Mesenchymal stem cell (in vitro differentiated cells and primary cell): ENCODE data around the gene ZFHX3.

ENCODE experiments used
- DNase-seq: peaks from one replicate; pipeline ENCODE4 v3.0.0-alpha.2; 2013
- H2AFZ ChIP-seq: one replicate; pipeline ENCODE4 v1.6.1; 2013; ENCODE audit warnings: low read depth, mild to moderate bottlenecking, control low read depth, inconsistent platforms, low read length, moderate library complexity
- H2AK5ac ChIP-seq: 2 replicates; pipeline ENCODE4 v1.6.1; 2013; ENCODE audit warnings: low read length, moderate library complexity, mild to moderate bottlenecking, inconsistent platforms; ENCODE audit not compliant: severe bottlenecking
- H2BK120ac ChIP-seq: one replicate; pipeline ENCODE4 v1.6.1; 2013; ENCODE audit warnings: low read depth, mild to moderate bottlenecking, inconsistent platforms, low read length, moderate library complexity
- H2BK12ac ChIP-seq, 2 experiments: one replicate each; pipeline ENCODE4 v1.6.1; 2013; ENCODE audit warnings: inconsistent platforms in 2 of 2, low read length in 2 of 2, mild to moderate bottlenecking in 2 of 2, moderate library complexity in 2 of 2, control low read depth in 1 of 2
- H2BK15ac ChIP-seq: one replicate; pipeline ENCODE4 v1.6.1; 2013; ENCODE audit warnings: mild to moderate bottlenecking, low read depth, inconsistent platforms; ENCODE audit not compliant: poor library complexity, severe bottlenecking
- H2BK5ac ChIP-seq: 2 replicates; pipeline ENCODE4 v1.6.1; 2013; ENCODE audit warnings: low read depth, mild to moderate bottlenecking, low read length, control low read depth, inconsistent platforms; ENCODE audit not compliant: poor library complexity, severe bottlenecking
- H3K14ac ChIP-seq, 2 experiments: one replicate each; pipeline ENCODE4 v1.6.1; 2013; ENCODE audit warnings: inconsistent platforms in 2 of 2, low read length in 2 of 2, control low read depth in 1 of 2, mild to moderate bottlenecking in 1 of 2, moderate library complexity in 1 of 2
- H3K18ac ChIP-seq, 2 experiments: one replicate each; pipeline ENCODE4 v1.6.1; 2013; ENCODE audit warnings: inconsistent platforms in 2 of 2, low read length in 2 of 2, control low read depth in 1 of 2, low read depth in 1 of 2, mild to moderate bottlenecking in 1 of 2
- H3K23ac ChIP-seq, 2 experiments: one replicate each; pipeline ENCODE4 v1.6.1; 2013; ENCODE audit warnings: inconsistent platforms in 2 of 2, low read length in 2 of 2, mild to moderate bottlenecking in 2 of 2, moderate library complexity in 2 of 2, control low read depth in 1 of 2
- H3K27ac ChIP-seq: 2 replicates; pipeline ENCODE4 v1.5.1; 2013; ENCODE audit warnings: mild to moderate bottlenecking, moderate library complexity, low read length, control low read depth, inconsistent platforms; ENCODE audit not compliant: poor library complexity, severe bottlenecking
- H3K27me3 ChIP-seq, 2 experiments: 2 replicates each; pipeline versions ENCODE4 v1.6.1 to v1.7.0; 2013; ENCODE audit warnings: low read length in 2 of 2, mild to moderate bottlenecking in 2 of 2, moderate library complexity in 2 of 2, control low read depth in 1 of 2, inconsistent platforms in 1 of 2; ENCODE audit not compliant: control insufficient read depth in 1 of 2, insufficient read depth in 1 of 2
- H3K36me3 ChIP-seq, 2 experiments: 2 replicates each; pipeline versions ENCODE4 v1.6.1 to v1.7.0; 2013; ENCODE audit warnings: low read length in 2 of 2, control low read depth in 1 of 2, inconsistent platforms in 1 of 2, low read depth in 1 of 2, mild to moderate bottlenecking in 1 of 2; ENCODE audit not compliant: insufficient read depth in 2 of 2, control insufficient read depth in 1 of 2
- H3K4ac ChIP-seq, 2 experiments: one replicate each; pipeline ENCODE4 v1.6.1; 2013; ENCODE audit warnings: inconsistent platforms in 2 of 2, low read length in 2 of 2, mild to moderate bottlenecking in 2 of 2, moderate library complexity in 2 of 2, control low read depth in 1 of 2, low read depth in 1 of 2
- H3K4me1 ChIP-seq: 2 replicates; pipeline ENCODE4 v1.6.1; 2013; ENCODE audit warnings: low read depth, low read length, control low read depth; ENCODE audit not compliant: control insufficient read depth, insufficient read depth
- H3K4me2 ChIP-seq: 2 replicates; pipeline ENCODE4 v1.6.1; 2013; ENCODE audit warnings: low read length, mild to moderate bottlenecking, inconsistent platforms; ENCODE audit not compliant: poor library complexity, severe bottlenecking
- H3K4me3 ChIP-seq, 2 experiments: 2 replicates each; pipeline versions ENCODE4 v1.5.1 to v1.7.0; 2013; ENCODE audit warnings: low read length in 2 of 2, mild to moderate bottlenecking in 2 of 2, control low read depth in 1 of 2, low read depth in 1 of 2; ENCODE audit not compliant: insufficient read depth in 1 of 2
- H3K79me1 ChIP-seq: replicated peaks from 2 replicates; pipeline ENCODE4 v1.6.1; 2013; ENCODE audit warnings: mild to moderate bottlenecking, control low read depth, low read length, inconsistent platforms; ENCODE audit not compliant: poor library complexity, severe bottlenecking
- H3K9ac ChIP-seq: 2 replicates; pipeline ENCODE4 v1.7.0; 2013; ENCODE audit warnings: mild to moderate bottlenecking, low read length, moderate library complexity
- H3K9me3 ChIP-seq: 2 replicates; pipeline ENCODE4 v1.7.0; 2013; ENCODE audit warnings: mild to moderate bottlenecking, low read length; ENCODE audit not compliant: control insufficient read depth
- H4K8ac ChIP-seq: one replicate; pipeline ENCODE4 v1.6.1; 2013; ENCODE audit warnings: inconsistent platforms, mild to moderate bottlenecking, low read length, moderate library complexity
- H4K91ac ChIP-seq: one replicate; pipeline ENCODE4 v1.6.1; 2013; ENCODE audit warnings: mild to moderate bottlenecking, low read length, inconsistent platforms
- WGBS: methylation state at CpG from one replicate; pipeline ENCODE4 v1.1.7; 2013; ENCODE audit warnings: mixed read lengths; 5-methylcytosine and 5-hydroxymethylcytosine counted together

ZFHX3 gene

GRCh38 chr16:73067671-73068540 lies 20.0 kb upstream of the ZFHX3 start:
- H2BK15ac ChIP-seq = peak overlapping the region; percentile 36
- no peak for DNase-seq
- H2BK12ac ChIP-seq = peak overlapping the region; percentile 65 to 88
- peak overlapping the region; percentile 76 for H3K9ac ChIP-seq
- peak overlapping the region; percentile 67 for H2BK120ac ChIP-seq
- no peak overlapping the region for H2AFZ ChIP-seq
- peaks cover 0 to 45% of the 10 kb centered on the region in 2 experiments for H3K27me3 ChIP-seq
- H3K4ac ChIP-seq = peak overlapping the region; percentile 35 to 86
- H3K9me3 ChIP-seq = no peaks in the 10 kb centered on the region
- peak overlapping the region; percentile 58 for H4K91ac ChIP-seq
- H2BK5ac ChIP-seq = no peak overlapping the region
- H3K36me3 ChIP-seq = no peaks in the 10 kb centered on the region
- no peak overlapping the region for H3K4me2 ChIP-seq
- H3K14ac ChIP-seq = no peak overlapping the region
- H3K23ac ChIP-seq = peak overlapping the region in 1 of 2 experiments; percentile 87
- H3K27ac ChIP-seq = peak overlapping the region; percentile 94
- H3K4me1 ChIP-seq = peaks cover 51% of the 10 kb centered on the region
- H4K8ac ChIP-seq = peak overlapping the region; percentile 85
- no peak overlapping the region for H3K4me3 ChIP-seq
- 67% methylated on average over 2 of the region's 5 CpGs for WGBS
- peak overlapping the region; percentile 11 for H2AK5ac ChIP-seq
- no peaks in the 10 kb centered on the region for H3K79me1 ChIP-seq
- peak overlapping the region; percentile 58 to 69 for H3K18ac ChIP-seq

GRCh38 chr16:73066927-73067670 lies 19.2 kb upstream of the ZFHX3 start:
- H3K18ac ChIP-seq = peak overlapping the region; percentile 64 to 94

GRCh38 chr16:73066331-73066926 lies 18.5 kb upstream of the ZFHX3 start:
- 6% methylated on average over 48 of the region's 49 CpGs for WGBS
- H3K23ac ChIP-seq = peak overlapping the region in 1 of 2 experiments; percentile 62
- DNase-seq = no peak
- peak overlapping the region; percentile 83 for H2BK120ac ChIP-seq
- H4K91ac ChIP-seq = peak overlapping the region; percentile 84
- peak overlapping the region; percentile 89 to 97 for H2BK12ac ChIP-seq
- peak overlapping the region in 1 of 2 experiments; percentile 93 for H3K14ac ChIP-seq
- H2AFZ ChIP-seq = no peak overlapping the region
- H3K4me3 ChIP-seq = no peak overlapping the region
- H4K8ac ChIP-seq = peak overlapping the region; percentile 89
- no peak overlapping the region for H2BK5ac ChIP-seq
- H2BK15ac ChIP-seq = peak overlapping the region; percentile 87
- H3K18ac ChIP-seq = peak overlapping the region; percentile 65 to 94
- peaks cover 51% of the 10 kb centered on the region for H3K4me1 ChIP-seq
- H3K4ac ChIP-seq = peak overlapping the region; percentile 72 to 84
- peak overlapping the region; percentile 81 for H3K9ac ChIP-seq
- no peak overlapping the region for H3K27ac ChIP-seq
- H2AK5ac ChIP-seq = no peak overlapping the region
- no peaks in the 10 kb centered on the region for H3K79me1 ChIP-seq
- H3K27me3 ChIP-seq = peaks cover 0 to 53% of the 10 kb centered on the region in 2 experiments
- peak overlapping the region; percentile 60 for H3K4me2 ChIP-seq
- no peaks in the 10 kb centered on the region for H3K36me3 ChIP-seq
- no peaks in the 10 kb centered on the region for H3K9me3 ChIP-seq

More at GRCh38 chr16:73066927-73067670, 19.2 kb upstream of the ZFHX3 start:
- Histone ChIP-seq H3K27me3 (peaks cover 0 to 53% of the 10 kb centered on the region in 2 experiments), H3K9me3 (no peaks in the 10 kb centered on the region), H3K36me3 (no peaks in the 10 kb centered on the region), H2AFZ (no peak overlapping the region), H3K4me1 (peaks cover 54% of the 10 kb centered on the region), H2BK15ac (peak overlapping the region; percentile 98), H3K4ac (peak overlapping the region; percentile 35 to 84), H4K91ac (peak overlapping the region; percentile 84), H2BK5ac (no peak overlapping the region), H3K9ac (no peak overlapping the region), H3K27ac (no peak overlapping the region), H2AK5ac (peak overlapping the region; percentile 18), H3K23ac (peak overlapping the region in 1 of 2 experiments; percentile 87), H4K8ac (peak overlapping the region; percentile 89), H3K79me1 (no peaks in the 10 kb centered on the region), H2BK120ac (peak overlapping the region; percentile 83), H3K14ac (peak overlapping the region in 1 of 2 experiments; percentile 93), H3K4me3 (no peak overlapping the region), H2BK12ac (peak overlapping the region; percentile 89 to 97), H3K4me2 (peak overlapping the region; percentile 47)
- 4% methylated on average over 24 of the region's 24 CpGs for WGBS
- peak; percentile 82 for DNase-seq
